Smooth muscle cell (in vitro differentiated cells): Measurements from ENCODE around the gene SLC22A2. TPM values are rescaled to one million over a fixed set of nuclear protein-coding genes. Genes with fewer than 3 reads are reported as not detected.

Experiments used
- DNase-seq: peaks from one replicate; lab custom pipeline; 2025; ENCODE audit not compliant: unreplicated experiment; lab: John Stamatoyannopoulos, UW
- H2AFZ ChIP-seq: fragments of 200-600 bp; sonication (generic); 2 replicates; pipeline ENCODE4 v1.6.0; 2016; ENCODE audit warnings: antibody characterized with exemption, low read depth, mild to moderate bottlenecking
- H3F3A ChIP-seq: fragments of 200-600 bp; sonication (generic); 2 replicates; pipeline ENCODE4 v1.6.0; 2017; ENCODE audit warnings: antibody characterized with exemption, low read depth
- H3K27ac ChIP-seq: fragments of 200-600 bp; sonication (generic); 2 replicates; pipeline ENCODE4 v1.5.1; 2016; ENCODE audit warnings: low read depth, mild to moderate bottlenecking
- H3K27me3 ChIP-seq: fragments of 200-600 bp; sonication (generic); 2 replicates; pipeline ENCODE4 v1.6.1; 2016; ENCODE audit warnings: low read depth, mild to moderate bottlenecking
- H3K36me3 ChIP-seq: fragments of 200-600 bp; sonication (generic); 2 replicates; pipeline ENCODE4 v1.5.1; 2016; ENCODE audit warnings: low read depth
- H3K4me1 ChIP-seq: fragments of 200-600 bp; sonication (generic); 2 replicates; pipeline ENCODE4 v1.5.1; 2016; ENCODE audit warnings: low read depth
- H3K4me2 ChIP-seq: fragments of 200-600 bp; sonication (generic); 2 replicates; pipeline ENCODE4 v1.6.0; 2016; ENCODE audit warnings: mild to moderate bottlenecking
- H3K4me3 ChIP-seq: fragments of 200-600 bp; sonication (generic); 2 replicates; pipeline ENCODE4 v1.5.1; 2016; ENCODE audit warnings: mild to moderate bottlenecking
- H3K79me2 ChIP-seq: fragments of 200-600 bp; sonication (generic); 2 replicates; pipeline ENCODE4 v1.6.0; 2016; ENCODE audit warnings: low read depth, mild to moderate bottlenecking
- H3K9ac ChIP-seq: fragments of 200-600 bp; sonication (generic); 2 replicates; pipeline ENCODE4 v1.6.0; 2016; ENCODE audit warnings: low read depth
- H3K9me3 ChIP-seq: fragments of 200-600 bp; sonication (generic); replicated peaks from 2 replicates; pipeline ENCODE4 v1.5.1; 2016; ENCODE audit warnings: low read depth
- H4K20me1 ChIP-seq: fragments of 200-600 bp; sonication (generic); 2 replicates; pipeline ENCODE4 v1.6.0; 2016; ENCODE audit warnings: low read depth
- CTCF ChIP-seq: fragments of 200-600 bp; sonication (generic); IDR thresholded peaks from 2 replicates; pipeline ENCODE4 v1.5.1; 2017; ENCODE audit warnings: borderline replicate concordance, mild to moderate bottlenecking, antibody characterized with exemption; ENCODE audit not compliant: insufficient read depth, poor library complexity, severe bottlenecking
- WGBS: methylation state at CpG from one replicate; pipeline ENCODE4 v1.1.7; 2016; ENCODE audit warnings: low lambda C conversion rate; 5-methylcytosine and 5-hydroxymethylcytosine counted together
- polyA plus RNA-seq: library from polyadenylated mRNA; unstranded; fragments of >200 nt; fragmentation: Nextera tagmentation; extraction: Ambion mirVana; gene quantifications from 2 replicates; pipeline ENCODE4 v1.2.1, GENCODE V29; 2016
- total RNA-seq: library from RNA; depleted of rRNA; stranded (reverse); fragments of >200 nt; gene quantifications from 2 replicates; pipeline ENCODE4 v1.2.3, GENCODE V29; 2014

SLC22A2 gene
- total and polyA plus RNA-seq, 2 experiments from 2014 or later: 3.5 to 7.0 TPM

DNA sequence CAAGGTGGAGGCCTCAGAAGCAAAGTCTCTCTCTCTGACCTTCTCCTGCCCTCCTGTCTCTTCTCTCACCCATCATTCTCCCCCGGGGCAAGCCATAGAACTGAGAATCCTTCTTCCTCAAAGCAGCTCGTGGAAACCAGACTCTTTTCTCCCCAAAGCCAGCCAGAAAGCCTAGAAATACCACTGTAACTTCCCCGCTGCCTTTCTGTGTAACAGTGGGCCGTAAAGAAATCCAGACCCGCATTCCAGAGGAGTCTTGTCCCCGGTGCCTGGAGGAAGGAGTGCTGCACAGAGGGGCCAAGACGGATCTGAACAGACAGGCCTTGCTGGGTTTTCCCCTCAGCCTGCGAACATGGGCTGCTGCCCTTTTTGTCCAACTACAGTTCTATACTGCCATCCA lies 977 bp upstream of the SLC22A2 start:
- Histone ChIP-seq H3K4me1 (peaks cover 16% of the 10 kb centered on the region), H3K79me2 (peaks cover 14% of the 10 kb centered on the region), H3K4me3 (no peak overlapping the region), H3K4me2 (peak overlapping the region; percentile 67), H3K27me3 (no peaks in the 10 kb centered on the region), H3K27ac (peak overlapping the region; percentile 86), H3F3A (peaks cover 12% of the 10 kb centered on the region), H3K9me3 (no peaks in the 10 kb centered on the region), H3K36me3 (no peaks in the 10 kb centered on the region), H4K20me1 (no peaks in the 10 kb centered on the region), H3K9ac (peak overlapping the region; percentile 36), H2AFZ (peak overlapping the region; percentile 92)
- WGBS: 2% methylated on average over 8 of the region's 8 CpGs
- DNase-seq: peak; percentile 18
- no peak for TF ChIP-seq CTCF

GRCh38 chr6:160259143-160259425 lies 463 bp upstream of the SLC22A2 start:
- no peaks in the 10 kb centered on the region for H3K27me3 ChIP-seq
- DNase-seq: no peak
- H3K36me3 ChIP-seq: no peaks in the 10 kb centered on the region
- H3F3A ChIP-seq: peaks cover 12% of the 10 kb centered on the region
- no peak for TF ChIP-seq CTCF
- peak overlapping the region; percentile 92 for H2AFZ ChIP-seq
- H4K20me1 ChIP-seq: no peaks in the 10 kb centered on the region
- H3K79me2 ChIP-seq: peaks cover 14% of the 10 kb centered on the region
- H3K9me3 ChIP-seq: no peaks in the 10 kb centered on the region
- H3K4me1 ChIP-seq: peaks cover 16% of the 10 kb centered on the region
- H3K4me3 ChIP-seq: no peak overlapping the region
- H3K4me2 ChIP-seq: peak overlapping the region; percentile 67
- WGBS: 48% methylated on average over 8 of the region's 8 CpGs
- peak overlapping the region; percentile 86 for H3K27ac ChIP-seq
- H3K9ac ChIP-seq: peak overlapping the region; percentile 36

DNA sequence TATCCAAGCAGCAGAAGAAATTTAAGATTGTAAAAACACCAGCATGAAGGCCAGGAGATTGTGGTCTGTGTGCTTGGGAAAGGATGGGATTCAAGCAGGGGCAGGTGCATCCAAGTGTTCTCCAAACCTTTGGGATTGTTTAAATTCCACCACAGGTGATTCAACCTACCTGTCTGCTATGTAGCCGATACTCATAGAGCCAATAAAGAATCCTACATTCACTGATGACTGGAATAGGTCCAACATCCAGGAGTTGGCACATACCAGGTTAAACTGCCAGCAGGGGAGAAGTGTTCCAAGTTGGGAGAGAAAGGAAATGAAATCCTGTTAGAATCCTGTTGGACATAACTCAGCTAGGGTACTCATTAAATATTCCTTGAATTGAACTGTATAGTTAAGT lies 2.2 kb downstream of the SLC22A2 start:
- Histone ChIP-seq H3K36me3 (no peaks in the 10 kb centered on the region), H3K4me3 (no peak overlapping the region), H4K20me1 (no peaks in the 10 kb centered on the region), H3K4me2 (no peak overlapping the region), H3F3A (peaks cover 12% of the 10 kb centered on the region), H2AFZ (no peak overlapping the region), H3K79me2 (peaks cover 14% of the 10 kb centered on the region), H3K9ac (no peak overlapping the region), H3K27ac (no peak overlapping the region), H3K9me3 (no peaks in the 10 kb centered on the region), H3K27me3 (no peaks in the 10 kb centered on the region), H3K4me1 (peaks cover 21% of the 10 kb centered on the region)
- WGBS: 88% methylated on average over 1 of the region's 1 CpG
- DNase-seq: no peak
- no peak for TF ChIP-seq CTCF

- peaks cover 9% of the 10 kb centered on the region for H3F3A ChIP-seq
- DNase-seq: no peak
- no peak for TF ChIP-seq CTCF
- no peaks in the 10 kb centered on the region for H4K20me1 ChIP-seq
- H3K4me2 ChIP-seq: no peak overlapping the region
- H3K9ac ChIP-seq: no peak overlapping the region
- peak overlapping the region; percentile 34 for H3K27ac ChIP-seq
- H3K4me3 ChIP-seq: no peak overlapping the region
- H2AFZ ChIP-seq: no peak overlapping the region
- H3K36me3 ChIP-seq: no peaks in the 10 kb centered on the region
- H3K27me3 ChIP-seq: no peaks in the 10 kb centered on the region
- H3K79me2 ChIP-seq: peaks cover 14% of the 10 kb centered on the region
- WGBS: 79% methylated on average over 7 of the region's 7 CpGs
- no peaks in the 10 kb centered on the region for H3K9me3 ChIP-seq
- H3K4me1 ChIP-seq: peaks cover 13% of the 10 kb centered on the region
These were observed 3.9 kb downstream of the SLC22A2 start for GRCh38 chr6:160254467-160255312.
